ENCODE results near the gene ATF4. TPM values are rescaled to one million over a fixed set of nuclear protein-coding genes. Genes with fewer than 3 reads are reported as not detected.

The ATF4 gene
- total RNA-seq, 1 experiment from 2014 or later = 230 TPM

GRCh38 chr22:39570665-39571064, 50.3 kb downstream of the ATF4 start, which contains the start of gene CACNA1I:
Gene CACNA1I, plus strand, starts transcription at chr22:39570753. Its CDS starts 0 bp downstream, at chr22:39570753.
- Histone ChIP-seq H3F3A (ENCODE audit: low read length, unreplicated experiment) (no peaks in the 10 kb centered on the region), H3K9me3 (ENCODE audit: low read length) (no peaks in the 10 kb centered on the region), H3K4me2 (ENCODE audit: low read length) (no peak within 1 kb of the TSS), H3K36me3 (ENCODE audit: low read depth, low read length) (no peaks in the 10 kb centered on the region), H3K4me1 (ENCODE audit: insufficient read depth, low read length) (peaks cover 14% of the 10 kb centered on the region), H3K9ac (ENCODE audit: low read length) (no peak within 1 kb of the TSS), H3K79me2 (ENCODE audit: low read length) (no peaks in the 10 kb centered on the region), H3K4me3 (ENCODE audit: low read length) (no peak within 1 kb of the TSS), H2AFZ (ENCODE audit: low read length) (no peak within 1 kb of the TSS), H3K9me2 (replicated peaks; ENCODE audit: low read length) (no peaks in the 10 kb centered on the region), H4K20me1 (ENCODE audit: low read length) (no peaks in the 10 kb centered on the region), H3K27ac (ENCODE audit: low read length) (no peak within 1 kb of the TSS), H3K27me3 (ENCODE audit: low read length) (no peaks in the 10 kb centered on the region)
- DNase-seq (no peak), ATAC-seq (no peak)
- intact Hi-C loops (cut with micrococcal nuclease) = no loop called here
- ChIA-PET CTCF (no interaction called here), POLR2A (ENCODE audit: unreplicated experiment) (no interaction called here)
- BruUV-seq (replicated peaks) = no TSS peak
- TF ChIP-seq EZH2phosphoT487 (IDR thresholded peaks at IDR 0.05; ENCODE audit: borderline replicate concordance, low read length) (no peak), EZH2 (IDR thresholded peaks at IDR 0.05; ENCODE audit: low read length, unreplicated experiment) (no peak)
- TF ChIP-seq, protein P1, sequence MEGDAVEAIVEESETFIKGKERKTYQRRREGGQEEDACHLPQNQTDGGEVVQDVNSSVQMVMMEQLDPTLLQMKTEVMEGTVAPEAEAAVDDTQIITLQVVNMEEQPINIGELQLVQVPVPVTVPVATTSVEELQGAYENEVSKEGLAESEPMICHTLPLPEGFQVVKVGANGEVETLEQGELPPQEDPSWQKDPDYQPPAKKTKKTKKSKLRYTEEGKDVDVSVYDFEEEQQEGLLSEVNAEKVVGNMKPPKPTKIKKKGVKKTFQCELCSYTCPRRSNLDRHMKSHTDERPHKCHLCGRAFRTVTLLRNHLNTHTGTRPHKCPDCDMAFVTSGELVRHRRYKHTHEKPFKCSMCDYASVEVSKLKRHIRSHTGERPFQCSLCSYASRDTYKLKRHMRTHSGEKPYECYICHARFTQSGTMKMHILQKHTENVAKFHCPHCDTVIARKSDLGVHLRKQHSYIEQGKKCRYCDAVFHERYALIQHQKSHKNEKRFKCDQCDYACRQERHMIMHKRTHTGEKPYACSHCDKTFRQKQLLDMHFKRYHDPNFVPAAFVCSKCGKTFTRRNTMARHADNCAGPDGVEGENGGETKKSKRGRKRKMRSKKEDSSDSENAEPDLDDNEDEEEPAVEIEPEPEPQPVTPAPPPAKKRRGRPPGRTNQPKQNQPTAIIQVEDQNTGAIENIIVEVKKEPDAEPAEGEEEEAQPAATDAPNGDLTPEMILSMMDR (conservative IDR thresholded peaks at IDR 0.05; ENCODE audit: low read depth, low read length) = no peak

GRCh38 chr22:39571538-39571937, 51.2 kb downstream of the ATF4 start:
- Histone ChIP-seq H3K27ac (ENCODE audit: low read length) (no peak overlapping the region), H3K4me1 (ENCODE audit: insufficient read depth, low read length) (peaks cover 14% of the 10 kb centered on the region), H3F3A (ENCODE audit: low read length, unreplicated experiment) (no peaks in the 10 kb centered on the region), H3K9ac (ENCODE audit: low read length) (no peak overlapping the region), H3K4me2 (ENCODE audit: low read length) (no peak overlapping the region), H3K9me2 (replicated peaks; ENCODE audit: low read length) (no peaks in the 10 kb centered on the region), H3K9me3 (ENCODE audit: low read length) (no peaks in the 10 kb centered on the region), H2AFZ (ENCODE audit: low read length) (no peak overlapping the region), H3K36me3 (ENCODE audit: low read depth, low read length) (no peaks in the 10 kb centered on the region), H3K4me3 (ENCODE audit: low read length) (no peak overlapping the region), H3K79me2 (ENCODE audit: low read length) (no peaks in the 10 kb centered on the region), H4K20me1 (ENCODE audit: low read length) (no peaks in the 10 kb centered on the region), H3K27me3 (ENCODE audit: low read length) (no peaks in the 10 kb centered on the region)
- DNase-seq (no peak), ATAC-seq (no peak)
- ChIA-PET POLR2A (ENCODE audit: unreplicated experiment) (no interaction called here), CTCF (no interaction called here)
- TF ChIP-seq, protein P1 (conservative IDR thresholded peaks at IDR 0.05; ENCODE audit: low read depth, low read length) = no peak
- TF ChIP-seq EZH2phosphoT487 (IDR thresholded peaks at IDR 0.05; ENCODE audit: borderline replicate concordance, low read length) = no peak
- no peak for TF ChIP-seq EZH2 (IDR thresholded peaks at IDR 0.05; ENCODE audit: low read length, unreplicated experiment)
- intact Hi-C loops (cut with micrococcal nuclease) = no loop called here
- BruUV-seq (replicated peaks) = no TSS peak

Other genes with a start within 250 kb of the ATF4 start
- gene RPL3, start 200.9 kb upstream of the ATF4 start, total RNA-seq (2014; rRNA removed) = 1,363 and 1,371 TPM in 2 replicates
- gene SYNGR1, start 170.6 kb upstream of the ATF4 start, total RNA-seq (2014; rRNA removed) = 7.8 and 9.0 TPM in 2 replicates
- 14.2 and 16.0 TPM in 2 replicates for gene TAB1, start 120.8 kb upstream of the ATF4 start, total RNA-seq (2014; rRNA removed)
- gene MGAT3, start 63.5 kb upstream of the ATF4 start, total RNA-seq (2014; rRNA removed) = 0.06 TPM in 1 of 2 replicates, not detected in the other
- 22.1 and 23.2 TPM in 2 replicates for gene MIEF1, start 18.3 kb upstream of the ATF4 start, total RNA-seq (2014; rRNA removed)
- 253 and 320 TPM in 2 replicates for gene RPS19BP1, start 12.2 kb downstream of the ATF4 start, total RNA-seq (2014; rRNA removed)
- 0.06 TPM in 1 of 2 replicates, not detected in the other for gene CACNA1I, start 50.2 kb downstream of the ATF4 start, total RNA-seq (2014; rRNA removed)